Mononuclear cell (primary cell): ENCODE results near the gene TPRG1. TPM values are rescaled to one million over a fixed set of nuclear protein-coding genes. Genes with fewer than 3 reads are reported as not detected.

Source experiments
- H3K27me3 ChIP-seq: 2 replicates; pipeline ENCODE4 v1.6.0; 2011; ENCODE audit warnings: low read length, control low read depth; ENCODE audit not compliant: insufficient read depth
- H3K4me1 ChIP-seq: 2 replicates; pipeline ENCODE4 v1.5.1; 2011; ENCODE audit warnings: mild to moderate bottlenecking, low read length, control low read depth; ENCODE audit not compliant: insufficient read depth
- H3K4me3 ChIP-seq: 2 replicates; pipeline ENCODE4 v1.5.1; 2011; ENCODE audit warnings: mild to moderate bottlenecking, low read length, moderate library complexity
- H3K9me3 ChIP-seq: 2 replicates; pipeline ENCODE4 v1.5.1; 2011; ENCODE audit warnings: low read depth, mild to moderate bottlenecking, control low read depth, low read length
- total RNA-seq: library from RNA; depleted of rRNA; stranded (reverse); fragments of >200 nt; gene quantifications from one replicate; pipeline ENCODE4 v1.2.3, GENCODE V29; 2012

TPRG1 gene
- total RNA-seq, 1 donor, result 2.4 TPM

DNA sequence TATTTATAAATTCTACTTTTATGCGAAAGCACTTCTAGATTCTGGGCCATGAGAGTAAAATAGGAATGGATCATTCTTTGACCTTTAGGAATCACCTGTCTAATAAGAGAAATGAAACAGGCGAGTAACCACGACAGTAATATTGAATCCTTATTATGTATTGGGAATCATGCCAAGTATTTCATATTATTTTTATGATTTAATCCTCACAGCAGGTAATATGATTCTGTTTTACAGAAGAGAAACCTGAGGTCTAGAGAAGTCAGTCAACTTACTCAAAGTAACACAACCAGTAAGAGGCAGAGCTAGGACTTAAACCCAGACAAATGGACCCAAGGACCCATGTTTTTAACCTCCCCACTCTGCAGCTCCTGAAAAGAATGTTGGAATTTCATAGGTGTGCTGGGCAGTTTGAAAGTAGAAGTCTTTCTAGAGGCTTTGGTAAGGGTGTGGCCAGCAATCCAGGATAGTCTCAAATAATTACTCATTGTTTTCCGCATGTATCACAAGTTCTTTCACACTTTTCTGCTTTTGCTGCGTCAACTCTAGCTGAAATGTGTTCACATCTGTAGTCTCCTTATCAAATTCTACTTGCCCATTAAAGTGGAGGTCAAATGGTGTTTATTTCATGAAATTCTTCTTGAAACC is 181.7 kb downstream of the TPRG1 start:
- peaks cover 10% of the 10 kb centered on the region for H3K4me1 ChIP-seq
- no peak overlapping the region for H3K4me3 ChIP-seq
- H3K9me3 ChIP-seq, result no peaks in the 10 kb centered on the region
- H3K27me3 ChIP-seq, result no peaks in the 10 kb centered on the region

- no peaks in the 10 kb centered on the region for H3K9me3 ChIP-seq
- H3K27me3 ChIP-seq, result no peaks in the 10 kb centered on the region
- H3K4me3 ChIP-seq, result no peak overlapping the region
- H3K4me1 ChIP-seq, result peaks cover 10% of the 10 kb centered on the region
These were observed 182.5 kb downstream of the TPRG1 start for GRCh38 chr3:189353988-189354889.

- peaks cover 10% of the 10 kb centered on the region for H3K4me1 ChIP-seq
- no peaks in the 10 kb centered on the region for H3K9me3 ChIP-seq
- no peaks in the 10 kb centered on the region for H3K27me3 ChIP-seq
- no peak overlapping the region for H3K4me3 ChIP-seq
These were observed 183.3 kb downstream of the TPRG1 start for GRCh38 chr3:189355115-189355480.

DNA sequence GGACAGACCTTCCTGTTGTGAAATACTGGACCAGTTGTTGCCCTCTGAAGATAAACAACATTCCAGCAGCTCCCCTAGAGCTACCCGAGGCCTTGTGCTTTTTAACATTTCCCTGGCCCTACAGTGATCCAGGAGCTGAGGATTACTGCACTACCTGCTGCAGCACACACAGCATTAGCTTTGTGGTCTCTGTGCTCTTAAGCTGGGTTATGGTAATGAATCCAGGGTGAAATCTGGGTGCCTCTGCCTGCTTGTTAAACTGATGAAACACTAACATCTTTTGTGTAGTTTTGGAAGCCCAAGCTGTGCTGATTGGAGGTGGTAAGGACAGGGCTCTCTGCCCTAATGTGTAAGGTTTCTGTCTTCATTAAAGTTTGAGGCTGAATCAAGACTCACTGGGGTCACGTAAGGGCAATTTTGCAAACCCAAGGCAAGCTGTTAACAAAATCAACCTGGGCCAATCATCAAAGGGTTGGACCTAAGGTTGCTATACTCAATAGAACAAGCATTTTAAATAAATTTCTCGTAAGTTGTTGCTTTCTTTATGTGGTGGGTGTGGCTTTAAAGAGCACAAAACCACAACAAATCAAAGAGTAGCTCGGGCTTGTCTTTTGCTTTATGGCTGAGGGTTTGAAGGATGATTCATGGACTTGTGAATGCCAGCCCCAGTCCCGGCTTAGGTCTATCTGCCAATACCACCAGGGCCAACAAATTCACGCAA is 183.9 kb downstream of the TPRG1 start:
- Histone ChIP-seq H3K9me3 (no peaks in the 10 kb centered on the region), H3K4me3 (no peak overlapping the region), H3K27me3 (no peaks in the 10 kb centered on the region), H3K4me1 (peaks cover 10% of the 10 kb centered on the region)

DNA sequence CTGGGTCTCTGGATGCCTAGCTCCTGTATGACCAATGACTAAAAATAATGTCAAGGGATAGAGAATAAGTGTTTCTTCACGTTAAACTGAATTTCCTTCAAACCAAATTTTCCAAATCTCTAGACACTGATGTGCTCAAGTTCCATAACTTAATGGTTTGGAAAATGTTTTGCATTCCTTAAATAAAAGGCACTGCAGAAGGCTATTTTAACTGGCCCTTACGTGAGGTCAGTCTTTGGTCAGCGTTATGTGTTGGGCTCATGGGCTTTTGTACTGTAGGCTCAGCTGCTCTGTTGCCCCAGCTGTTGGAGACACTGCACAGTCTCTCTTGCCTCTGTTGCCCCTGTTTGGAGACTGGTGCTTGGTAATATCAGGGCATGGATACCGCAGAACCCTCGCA is 188.5 kb downstream of the TPRG1 start:
- Histone ChIP-seq H3K9me3 (no peaks in the 10 kb centered on the region), H3K4me1 (peaks cover 7% of the 10 kb centered on the region), H3K27me3 (no peaks in the 10 kb centered on the region), H3K4me3 (no peak overlapping the region)

DNA sequence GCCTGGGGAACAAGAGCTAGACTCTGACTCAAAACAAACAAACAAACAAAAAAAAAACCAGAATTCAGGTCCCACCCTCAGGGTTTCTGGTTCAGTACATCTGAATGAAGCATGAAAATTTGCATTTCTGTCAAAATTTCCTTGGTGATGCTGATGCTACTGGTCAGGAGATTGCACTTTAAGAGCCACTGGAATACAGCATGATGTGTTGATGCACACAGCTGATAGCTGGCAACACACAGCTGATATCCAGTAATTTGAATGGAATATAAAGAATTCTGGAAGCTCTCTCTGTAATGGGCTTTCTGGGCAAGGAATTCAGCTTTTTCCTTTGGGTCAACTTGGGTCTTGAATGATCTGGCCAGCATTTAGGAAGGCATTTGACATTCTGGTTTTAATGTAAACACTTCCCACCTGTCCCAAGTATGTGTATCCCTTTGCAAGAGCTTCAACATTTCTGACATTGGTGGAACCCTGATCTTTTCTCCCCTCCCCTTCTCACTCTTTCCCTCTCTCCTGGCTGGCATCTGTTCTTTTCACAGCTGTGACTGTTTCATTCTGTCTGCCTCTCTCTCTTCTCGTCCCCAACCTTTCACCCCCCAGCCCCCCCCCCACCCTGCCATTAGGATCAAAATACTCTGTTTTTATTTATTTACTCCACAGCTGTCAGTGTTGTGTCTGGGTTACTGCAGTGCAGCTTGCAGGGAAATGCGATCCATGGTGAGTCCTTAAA is 189.5 kb downstream of the TPRG1 start:
- no peaks in the 10 kb centered on the region for H3K4me1 ChIP-seq
- H3K4me3 ChIP-seq, result no peak overlapping the region
- H3K27me3 ChIP-seq, result no peaks in the 10 kb centered on the region
- no peaks in the 10 kb centered on the region for H3K9me3 ChIP-seq

- Histone ChIP-seq H3K27me3 (no peaks in the 10 kb centered on the region), H3K9me3 (no peaks in the 10 kb centered on the region), H3K4me3 (no peak overlapping the region), H3K4me1 (no peaks in the 10 kb centered on the region)
These were observed 192.0 kb downstream of the TPRG1 start for GRCh38 chr3:189363590-189364255.

DNA sequence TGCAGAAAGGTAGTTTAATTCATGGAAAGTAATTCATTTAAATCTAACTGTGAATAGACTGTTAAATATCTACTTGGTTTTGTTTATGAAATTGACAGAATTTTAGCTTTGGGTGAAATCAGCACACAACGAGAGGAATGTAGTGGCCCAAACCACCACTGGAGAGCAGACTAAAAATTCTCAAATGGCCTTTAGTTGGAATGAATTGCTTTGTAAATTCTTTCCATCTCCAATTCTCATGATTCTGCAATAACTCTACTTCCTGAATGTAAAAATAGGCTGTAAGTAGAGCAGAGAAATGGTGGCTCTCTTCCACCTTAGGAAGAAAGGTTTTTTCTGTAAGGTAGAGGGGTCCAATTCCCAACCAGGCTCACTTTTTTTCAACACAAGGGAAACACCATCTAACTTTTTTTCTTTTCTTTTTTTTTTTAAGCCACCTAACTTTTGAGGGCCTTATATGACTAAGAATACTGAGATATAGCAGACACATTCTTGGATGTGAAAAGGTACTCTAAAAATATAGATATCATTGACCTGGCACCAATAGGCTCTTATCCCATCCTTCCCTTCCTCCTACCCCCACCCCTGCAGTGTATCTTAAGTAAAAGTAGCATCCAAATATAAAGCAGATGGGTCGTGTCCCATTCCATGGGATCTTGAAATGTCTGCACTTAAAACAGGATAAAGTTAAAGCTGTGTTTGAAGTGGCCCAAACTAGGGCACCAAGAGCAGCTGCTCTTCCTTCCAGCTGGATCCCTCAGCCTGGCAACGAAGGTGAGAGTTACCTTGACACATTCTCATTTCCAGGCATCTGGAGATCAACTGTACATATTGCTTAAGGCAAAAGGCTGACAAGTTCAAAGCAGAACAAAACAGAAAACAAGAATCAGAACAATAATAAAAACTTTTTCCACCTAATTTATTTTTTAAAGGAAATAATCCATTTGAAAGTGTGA is 194.1 kb downstream of the TPRG1 start:
- no peaks in the 10 kb centered on the region for H3K9me3 ChIP-seq
- H3K4me1 ChIP-seq, result no peaks in the 10 kb centered on the region
- no peak overlapping the region for H3K4me3 ChIP-seq
- no peaks in the 10 kb centered on the region for H3K27me3 ChIP-seq

- H3K4me3 ChIP-seq, result no peak overlapping the region
- no peaks in the 10 kb centered on the region for H3K4me1 ChIP-seq
- no peaks in the 10 kb centered on the region for H3K9me3 ChIP-seq
- no peaks in the 10 kb centered on the region for H3K27me3 ChIP-seq
These were observed 196.6 kb downstream of the TPRG1 start for GRCh38 chr3:189368384-189368783.

DNA sequence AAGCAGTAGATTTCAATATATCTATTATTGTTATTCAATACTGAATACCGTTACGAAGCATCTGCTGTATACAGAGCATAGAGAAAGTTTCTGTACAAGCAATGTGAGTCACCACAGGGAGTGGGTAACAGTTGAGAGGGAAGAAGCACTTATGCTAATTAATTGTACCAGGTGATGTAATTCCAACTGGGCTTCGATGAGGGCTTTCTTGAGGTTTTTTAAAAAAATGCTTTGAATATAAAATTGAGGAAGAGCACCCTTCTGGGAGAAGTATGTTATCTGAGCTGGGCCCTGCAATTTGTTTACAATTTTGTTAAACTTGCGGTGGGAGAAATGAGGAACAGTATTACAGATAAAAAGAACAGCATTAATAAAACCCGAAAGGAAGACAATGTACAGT is 197.9 kb downstream of the TPRG1 start:
- H3K4me3 ChIP-seq, result no peak overlapping the region
- H3K9me3 ChIP-seq, result no peaks in the 10 kb centered on the region
- H3K27me3 ChIP-seq, result no peaks in the 10 kb centered on the region
- no peaks in the 10 kb centered on the region for H3K4me1 ChIP-seq

GRCh38 chr3:189372243-189372642 is 200.5 kb downstream of the TPRG1 start:
- Histone ChIP-seq H3K4me3 (no peak overlapping the region), H3K27me3 (no peaks in the 10 kb centered on the region), H3K4me1 (no peaks in the 10 kb centered on the region), H3K9me3 (peaks cover 3% of the 10 kb centered on the region)
